Cortex of kidney (tissue), 1 donor: ENCODE measurements around the gene NAPB.
"Not testable (repeated sequence)": the region's sequence is repeated elsewhere in the genome, so short reads cannot be mapped to it uniquely, and the experiment has no call there.

ENCODE experiments used
- DNase-seq: peaks from one replicate; lab custom pipeline; 2025; lab: John Stamatoyannopoulos, UW

Gene NAPB

DNA sequence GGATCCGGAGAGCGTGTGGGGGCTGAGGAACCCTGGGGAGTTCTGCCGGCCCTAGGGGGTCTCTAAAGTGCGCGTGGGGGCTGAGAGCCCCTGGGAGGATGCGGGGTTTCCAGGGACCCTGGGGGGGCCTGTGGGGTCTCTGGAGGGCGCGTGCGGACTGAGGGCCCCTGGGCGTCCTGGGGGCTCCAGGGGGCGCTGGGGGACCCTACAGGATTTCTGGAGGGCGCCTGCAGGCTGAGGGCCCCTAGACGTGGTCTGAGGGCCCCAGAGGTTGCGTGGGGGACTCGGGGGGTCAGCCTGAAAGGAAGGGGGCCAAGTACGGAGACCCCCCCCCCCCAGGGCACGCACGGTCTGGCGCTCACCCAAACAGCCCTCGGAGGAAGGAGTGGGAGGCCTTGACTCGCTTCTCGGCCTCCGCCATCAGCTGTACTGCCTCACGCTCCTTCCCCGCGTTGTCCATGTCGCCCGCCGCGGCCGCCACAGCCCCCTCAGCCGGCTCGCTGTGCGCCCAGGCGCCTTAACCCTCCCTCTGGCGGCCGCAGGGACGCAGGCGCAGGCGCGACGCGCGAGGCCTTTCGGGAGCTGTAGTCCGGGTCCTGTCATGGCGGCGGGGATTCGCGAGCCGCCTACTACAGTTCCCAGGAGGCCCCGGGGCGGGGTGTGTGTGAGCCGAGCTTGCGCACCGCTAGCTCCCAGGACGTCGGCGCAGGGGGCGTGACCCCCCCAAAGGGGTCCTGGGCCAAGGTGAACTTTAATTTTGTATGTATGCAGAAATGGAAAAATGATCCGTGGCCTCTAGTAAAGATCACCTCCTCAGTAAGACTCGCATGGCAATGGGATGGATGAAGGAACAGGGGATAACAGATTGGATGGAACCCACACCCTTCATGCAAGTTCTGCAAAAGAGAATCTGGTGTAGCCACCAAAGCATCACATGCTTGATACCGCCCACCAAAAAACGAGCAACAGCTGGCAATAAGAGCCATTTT lies at the start of gene NAPB:
NAPB (minus strand) TSS at position 546 of the 989 bp plus-strand sequence; CDS start at position 460, 86 bp downstream.
- DNase-seq, result peak; percentile 29

DNA sequence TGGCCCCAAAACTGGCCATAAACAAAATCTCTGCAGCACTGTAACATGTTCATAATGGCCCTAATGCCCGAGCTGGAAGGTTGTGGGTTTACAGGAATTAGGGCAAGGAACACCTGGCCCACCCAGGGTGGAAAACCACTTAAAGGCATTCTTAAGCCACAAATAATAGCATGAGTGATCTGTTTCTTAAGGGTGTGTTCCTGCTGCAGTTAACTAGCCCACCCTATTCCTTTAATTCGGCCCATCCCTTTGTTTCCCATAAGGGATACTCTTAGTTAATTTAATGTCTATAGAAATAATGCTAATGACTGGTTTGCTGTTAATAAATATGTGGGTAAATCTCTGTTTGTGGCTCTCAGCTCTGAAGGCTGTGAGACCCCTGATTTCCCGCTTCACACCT lies 45.7 kb upstream of the NAPB start:
- DNase-seq, result not testable (repeated sequence)

DNA sequence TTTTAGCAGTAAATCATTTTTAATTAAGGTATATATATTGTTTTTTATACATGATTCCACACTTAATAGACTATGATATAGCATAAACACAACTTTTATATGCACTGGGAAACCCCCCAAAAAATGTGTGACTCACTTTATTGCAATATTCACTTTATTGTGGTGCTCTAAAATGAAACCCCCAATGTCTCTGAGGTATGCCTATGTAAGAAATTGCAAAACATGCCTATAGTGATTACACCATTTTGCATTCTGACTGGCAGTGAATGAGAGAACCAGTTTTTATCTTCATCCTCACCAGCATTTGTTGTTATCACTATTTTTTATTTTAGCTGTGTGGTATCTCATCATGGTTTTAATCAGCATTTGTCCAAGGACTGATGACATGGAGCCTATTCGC lies 39.9 kb upstream of the NAPB start:
- no peak for DNase-seq

DNA sequence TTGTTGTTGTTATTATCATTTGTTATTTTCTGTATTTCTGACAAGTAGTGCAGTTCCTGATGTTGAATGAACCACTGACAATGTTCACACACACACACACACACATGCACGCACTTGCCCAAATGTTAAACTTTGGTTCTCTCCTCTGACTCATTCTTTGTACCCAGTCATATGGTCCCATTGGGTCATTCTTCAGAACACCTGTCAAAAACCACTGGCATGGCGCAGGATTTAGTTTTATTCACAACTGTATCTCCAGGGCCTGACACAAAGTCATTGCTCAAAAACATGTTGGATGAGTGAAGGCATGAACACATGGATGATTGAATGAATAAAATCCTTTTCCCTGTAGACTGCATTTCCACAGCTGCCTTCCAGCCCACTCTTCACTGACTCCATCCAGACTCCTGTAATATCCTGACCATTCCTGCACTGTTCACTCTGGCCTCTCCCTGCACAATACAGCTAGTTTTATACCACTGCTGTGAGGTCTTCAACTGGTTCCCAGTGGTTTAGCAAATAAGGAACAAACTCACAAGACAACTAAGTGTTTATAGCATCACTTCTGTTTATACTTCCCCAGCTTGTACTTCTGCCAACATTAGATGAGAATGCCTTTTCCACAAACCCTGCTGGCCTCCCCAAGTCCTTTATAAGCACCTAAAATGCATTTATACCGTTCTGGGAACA lies 38.3 kb upstream of the NAPB start:
- no peak for DNase-seq

DNA sequence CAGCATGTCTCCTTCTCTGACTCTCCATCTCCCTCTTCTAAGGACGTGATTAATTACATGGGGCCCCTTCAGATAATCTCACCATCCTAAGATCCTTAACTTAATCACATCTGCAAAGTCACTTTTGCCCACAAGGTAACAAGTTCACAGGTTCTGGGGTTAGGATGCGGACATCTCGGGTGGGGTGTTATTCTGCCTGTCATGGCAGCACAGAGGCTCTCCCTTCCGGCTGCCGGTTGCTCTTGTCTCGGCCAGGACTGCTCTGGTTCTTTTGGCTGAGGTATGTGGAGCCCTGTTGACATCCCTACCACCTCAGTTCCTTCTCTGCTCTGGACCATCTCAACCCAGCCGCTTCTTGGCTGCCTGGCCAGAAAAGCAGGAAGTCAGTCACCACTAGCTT lies 35.6 kb upstream of the NAPB start:
- no peak for DNase-seq

DNA sequence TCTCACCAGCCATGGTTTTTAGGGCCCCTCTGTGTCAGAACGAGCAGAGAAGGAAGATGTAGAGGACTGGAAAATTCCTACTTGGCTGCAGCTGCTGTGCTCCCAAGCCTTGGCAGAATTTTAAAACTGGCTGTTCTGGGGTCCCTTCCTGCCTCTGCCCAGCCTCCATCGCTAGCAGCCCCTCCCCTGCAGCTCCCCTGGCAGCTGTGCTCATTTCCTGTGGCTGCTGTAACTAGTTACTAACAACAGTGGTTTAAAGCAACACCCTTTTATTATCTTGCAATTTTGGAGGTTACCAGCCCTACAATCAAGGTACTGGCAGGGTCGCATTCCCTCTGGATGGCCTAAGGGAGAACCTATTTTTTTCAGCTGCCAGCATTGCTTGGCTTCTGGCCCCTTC lies 35.1 kb upstream of the NAPB start:
- DNase-seq, result no peak

DNA sequence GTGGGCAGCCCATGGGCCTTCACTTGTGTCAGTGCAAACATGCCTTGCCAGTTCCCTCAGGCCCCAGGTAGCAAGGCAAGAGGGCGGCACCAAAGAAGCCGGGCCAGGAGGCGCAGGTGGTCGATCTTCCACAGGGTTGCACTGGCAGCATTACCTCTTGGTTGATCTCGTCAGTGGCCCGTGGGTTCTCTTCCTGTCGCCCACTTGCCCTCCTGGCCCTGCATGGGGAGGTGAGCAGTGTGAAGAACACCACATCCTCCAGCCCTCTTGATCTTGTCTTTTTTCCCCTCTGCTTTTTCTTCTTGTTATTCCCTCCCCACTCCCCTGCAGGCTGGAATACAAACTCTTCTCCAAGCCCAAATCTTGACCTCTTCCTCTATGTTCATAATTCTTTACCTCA lies 34.4 kb upstream of the NAPB start:
- DNase-seq, result no peak

DNA sequence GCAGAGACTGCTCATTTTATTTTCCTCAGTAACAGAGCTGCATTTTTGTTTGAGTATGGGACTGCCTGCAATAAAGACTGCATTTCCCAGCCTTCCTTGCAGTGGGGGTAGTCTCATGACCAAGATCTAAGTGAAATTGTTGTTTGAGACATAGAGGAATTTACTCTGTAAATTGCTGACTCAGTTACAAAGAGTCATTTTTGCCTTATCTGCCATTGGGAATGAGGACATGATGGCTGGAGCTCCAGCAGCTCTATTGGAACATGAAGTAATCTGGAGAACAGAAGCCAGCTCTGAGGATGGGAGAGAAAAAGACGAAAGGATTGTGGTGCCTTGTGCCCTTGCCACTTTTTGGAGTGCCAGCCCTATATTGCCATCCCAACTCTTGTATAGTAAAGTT lies 33.5 kb upstream of the NAPB start:
- DNase-seq, result no peak

DNA sequence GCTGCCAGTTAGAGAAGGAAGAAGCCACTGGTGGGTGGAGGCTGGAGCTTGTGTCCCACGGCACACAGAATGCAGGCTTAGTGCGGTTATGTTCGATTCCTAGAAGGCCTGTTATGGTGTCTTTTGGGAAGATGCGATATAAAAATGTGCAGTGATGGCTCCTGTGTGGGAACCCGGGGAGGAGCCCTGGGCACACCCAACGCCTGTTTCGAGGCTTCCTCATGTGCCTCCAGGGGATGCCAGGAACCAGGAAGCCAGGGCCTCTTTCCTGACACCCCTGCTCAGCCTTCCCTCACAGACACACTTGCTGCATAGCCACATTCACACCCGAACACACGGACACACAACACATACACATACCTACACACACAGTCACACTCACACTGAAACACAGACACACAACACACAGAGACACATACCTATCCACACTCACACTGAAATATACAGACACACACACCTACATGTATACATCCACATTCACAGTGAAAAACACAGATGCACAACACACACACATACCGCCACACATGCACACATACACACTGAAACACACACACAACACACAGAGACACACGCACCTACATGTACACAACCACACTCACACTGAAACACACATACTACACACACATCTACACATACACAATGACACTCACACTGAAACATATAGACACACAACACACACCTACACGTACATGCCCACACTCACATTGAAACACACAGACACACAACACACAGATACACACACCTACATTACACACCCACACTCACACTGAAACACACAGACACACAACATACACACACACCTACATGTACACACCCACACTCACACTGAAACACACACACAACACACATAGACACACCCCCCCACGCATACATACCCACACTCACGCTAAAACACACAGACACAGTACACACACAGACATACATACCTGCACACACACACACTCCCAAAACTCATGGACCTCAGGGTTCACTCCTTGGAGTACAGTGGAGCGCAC lies 32.6 kb upstream of the NAPB start:
- DNase-seq, result no peak

DNA sequence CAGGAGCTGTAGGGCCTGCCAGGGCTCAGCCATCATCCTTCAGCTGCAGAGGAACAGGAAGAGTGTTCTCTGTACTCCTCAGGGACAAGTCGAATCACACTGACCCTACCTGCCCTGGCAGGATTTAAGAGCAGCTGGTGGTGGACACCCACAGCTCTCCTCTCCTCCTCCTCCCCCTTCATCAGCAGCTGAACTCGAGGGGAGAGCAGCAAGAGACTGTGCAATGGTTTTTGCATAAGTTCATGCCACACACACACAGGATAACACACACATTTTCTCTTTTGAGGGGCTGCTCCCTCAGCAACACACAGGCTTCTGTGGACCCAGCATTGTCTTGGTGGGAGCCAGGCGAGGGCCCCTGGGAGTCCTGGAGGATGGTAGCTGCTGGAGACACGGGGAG lies 31.5 kb upstream of the NAPB start, which contains the start of gene CST11:
CST11 (minus strand) TSS at position 101 of the 400 bp plus-strand sequence; CDS start at position 36, 65 bp downstream.
- no peak for DNase-seq

DNA sequence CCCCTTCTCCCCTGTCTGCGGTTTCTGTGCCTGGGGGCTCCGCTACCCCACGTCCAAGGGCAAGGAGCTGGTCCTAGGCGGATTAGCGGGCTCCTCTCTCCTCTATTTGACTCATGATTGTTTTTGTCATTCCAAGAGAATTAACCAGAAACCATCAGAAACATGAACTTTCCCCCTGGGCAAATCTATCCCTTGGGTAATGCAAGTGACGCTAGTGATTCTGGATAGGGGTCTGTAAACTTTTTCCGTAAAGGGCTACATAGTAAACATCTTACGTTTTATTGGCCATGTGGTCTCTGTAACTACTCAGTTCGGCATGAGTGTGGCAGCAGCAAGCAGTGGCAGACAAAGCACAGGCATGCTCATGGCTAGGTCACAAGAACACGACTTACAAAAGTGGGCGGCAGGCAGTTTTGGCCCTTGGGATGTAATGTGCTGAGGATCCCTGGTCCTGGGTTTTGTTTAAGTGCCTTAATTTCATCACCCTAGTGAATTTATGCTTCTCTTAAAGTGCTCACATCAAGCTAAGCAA lies 30.7 kb upstream of the NAPB start:
- DNase-seq, result no peak

DNA sequence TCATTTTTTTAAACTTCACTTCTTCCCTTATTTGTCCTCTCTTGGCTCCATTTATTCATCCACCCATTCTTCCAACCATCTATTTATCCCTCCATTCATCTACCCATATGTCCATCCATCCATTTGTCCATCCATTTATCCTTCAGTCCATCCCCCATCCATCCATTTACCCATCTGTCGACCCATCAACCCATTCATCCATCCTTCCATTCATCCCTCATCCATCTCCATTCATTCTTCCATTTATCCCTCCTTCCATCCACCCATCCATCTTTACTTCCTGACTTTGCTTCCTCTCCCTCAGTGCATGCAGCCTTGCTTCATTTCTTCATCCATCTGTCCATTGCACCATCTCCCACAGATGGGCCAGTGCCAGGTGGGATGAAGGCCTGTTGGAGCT lies 29.6 kb upstream of the NAPB start:
- no peak for DNase-seq

DNA sequence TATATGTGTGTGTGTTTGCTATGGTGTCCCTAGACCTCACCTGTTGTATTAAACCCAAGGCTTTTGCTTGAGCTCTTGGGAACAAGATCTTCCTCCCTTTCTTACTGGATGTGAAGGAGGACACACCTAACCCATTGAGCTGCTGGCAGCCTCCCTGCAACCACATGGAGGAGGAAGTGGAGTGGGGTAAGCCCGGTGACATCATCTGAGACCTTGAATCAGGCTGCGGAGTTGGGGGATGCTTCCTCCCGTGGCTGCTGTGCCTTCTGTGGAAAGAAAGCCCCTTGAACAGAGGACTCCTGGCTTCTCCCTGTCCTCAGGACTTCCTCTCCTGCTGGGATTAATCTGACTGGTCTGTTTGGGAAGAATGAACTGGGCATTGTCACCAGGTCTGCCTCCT lies 28.1 kb upstream of the NAPB start:
- DNase-seq, result no peak

DNA sequence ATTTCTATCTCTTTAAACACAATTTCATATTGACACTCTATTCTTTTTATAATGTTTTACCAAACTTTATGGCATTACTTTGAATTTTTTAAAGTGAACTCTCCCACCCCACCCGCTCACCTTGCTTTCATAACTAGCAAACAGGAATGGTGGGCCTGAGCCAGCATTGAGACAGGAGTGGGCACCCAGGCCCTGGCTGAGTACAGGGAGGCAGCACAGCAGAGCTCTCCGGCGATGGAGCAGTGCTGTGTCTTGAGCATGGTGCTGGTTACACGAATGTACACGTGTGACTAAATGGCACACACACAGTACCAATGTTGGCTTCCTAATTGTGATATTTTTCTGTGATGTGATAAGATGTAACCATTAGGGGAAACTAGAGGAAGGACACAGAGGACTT lies 26.9 kb upstream of the NAPB start:
- DNase-seq, result no peak

DNA sequence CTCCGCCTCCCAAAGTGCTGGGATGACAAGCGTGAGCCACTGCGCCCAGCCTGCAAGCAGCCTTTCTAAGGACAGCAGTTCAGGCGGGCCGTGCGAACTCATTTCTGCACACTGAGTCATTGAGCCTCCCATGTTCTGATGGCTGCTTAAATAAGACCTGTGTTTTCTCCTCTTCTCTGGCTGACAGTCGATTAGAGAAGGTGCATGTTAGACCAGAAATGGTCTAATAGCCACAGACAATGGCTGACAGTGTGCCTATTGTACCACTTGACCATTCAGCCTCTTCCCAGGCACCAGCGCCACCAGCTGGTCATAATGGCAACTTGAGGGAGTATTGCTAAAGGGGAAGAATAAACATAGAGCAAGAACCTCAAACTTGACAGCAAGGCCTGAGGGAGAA lies 25.2 kb upstream of the NAPB start:
- DNase-seq, result no peak

DNA sequence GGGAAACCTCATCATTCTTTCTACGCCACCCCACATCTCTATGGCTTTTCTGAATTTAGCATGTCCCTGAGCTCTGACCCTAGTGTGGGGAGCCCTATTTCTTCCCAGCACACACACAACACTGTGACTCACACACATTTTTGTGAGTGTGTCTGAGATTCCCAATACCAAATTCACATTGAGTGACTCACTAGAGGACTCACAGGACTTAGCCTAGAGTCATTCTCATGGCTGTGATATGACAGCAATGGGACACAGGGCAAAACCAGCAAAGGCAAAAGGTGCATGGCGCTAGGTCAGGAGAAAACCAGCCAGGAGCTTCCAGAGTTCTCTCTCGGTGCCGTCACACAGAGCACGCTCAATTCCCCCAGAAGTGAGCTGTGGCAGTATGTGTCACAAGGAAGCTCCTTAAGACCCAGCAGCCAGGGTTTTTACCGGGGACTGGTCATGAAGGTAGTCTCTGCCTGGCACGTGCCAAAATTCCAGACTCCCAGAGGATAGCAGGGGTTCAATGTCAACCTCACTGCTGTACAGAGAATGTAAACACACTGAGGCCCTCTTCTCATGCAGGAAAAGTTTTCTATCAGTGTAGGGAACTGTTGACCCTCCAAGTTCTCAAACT lies 24.4 kb upstream of the NAPB start:
- no peak for DNase-seq

DNA sequence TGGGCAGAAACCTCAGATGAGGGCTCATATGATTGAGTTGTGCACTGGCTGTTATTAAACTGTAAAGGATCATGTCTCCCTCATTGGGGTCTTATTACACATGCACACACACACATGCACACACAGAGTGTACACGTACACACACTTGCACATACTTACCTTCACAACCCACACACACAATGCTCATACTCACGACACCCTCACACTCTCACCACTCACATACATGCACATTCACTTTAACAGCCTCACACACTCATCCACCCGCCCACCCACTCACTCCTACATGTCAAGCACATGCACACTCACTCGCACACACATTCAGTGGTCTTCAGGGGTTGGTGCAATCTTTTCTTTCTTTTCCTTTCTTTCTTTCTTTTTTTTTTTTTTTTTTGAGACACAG lies 23.6 kb upstream of the NAPB start:
- DNase-seq, result no peak

DNA sequence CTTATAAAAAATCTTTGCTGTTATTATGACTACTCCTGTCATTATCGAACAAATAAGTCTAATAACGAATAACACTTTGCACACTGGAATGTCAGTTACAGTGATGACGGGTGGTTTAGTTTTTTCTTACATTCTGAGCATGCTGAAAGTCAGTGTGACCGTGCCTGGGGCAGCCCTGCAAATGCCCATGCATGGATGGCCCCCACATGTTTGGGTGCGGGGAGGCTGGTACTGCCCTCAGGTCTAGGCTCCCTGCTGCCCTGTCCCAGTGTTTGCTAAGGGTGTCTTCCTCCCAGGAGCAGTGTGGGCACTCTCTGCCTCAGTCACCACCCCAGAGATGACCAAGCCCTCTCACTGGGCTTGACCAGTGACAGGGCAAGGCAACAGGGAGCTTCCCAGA lies 21.1 kb upstream of the NAPB start:
- DNase-seq, result no peak

DNA sequence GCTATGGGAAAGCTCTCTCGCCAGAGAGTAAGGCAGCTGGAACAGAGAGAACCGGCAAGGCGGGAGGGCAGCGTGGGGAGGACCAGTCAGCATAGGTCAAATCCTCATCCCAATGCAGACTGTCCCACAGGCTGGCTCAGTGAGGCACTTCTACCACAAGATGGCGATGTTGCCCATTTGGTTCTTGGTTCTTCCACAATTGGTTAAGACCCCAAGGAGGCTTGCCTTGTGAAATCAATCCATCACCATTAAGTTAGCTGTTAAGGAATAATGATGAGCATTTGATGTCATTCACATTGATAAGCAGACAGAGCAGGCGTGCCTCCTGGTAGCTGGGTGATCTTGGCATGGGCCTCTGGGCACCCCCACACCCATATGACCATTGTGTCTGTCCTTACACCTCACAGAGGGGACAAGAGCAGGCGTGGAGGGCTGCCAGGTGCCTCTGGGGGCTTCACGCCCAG lies 20.6 kb upstream of the NAPB start:
- no peak for DNase-seq

DNA sequence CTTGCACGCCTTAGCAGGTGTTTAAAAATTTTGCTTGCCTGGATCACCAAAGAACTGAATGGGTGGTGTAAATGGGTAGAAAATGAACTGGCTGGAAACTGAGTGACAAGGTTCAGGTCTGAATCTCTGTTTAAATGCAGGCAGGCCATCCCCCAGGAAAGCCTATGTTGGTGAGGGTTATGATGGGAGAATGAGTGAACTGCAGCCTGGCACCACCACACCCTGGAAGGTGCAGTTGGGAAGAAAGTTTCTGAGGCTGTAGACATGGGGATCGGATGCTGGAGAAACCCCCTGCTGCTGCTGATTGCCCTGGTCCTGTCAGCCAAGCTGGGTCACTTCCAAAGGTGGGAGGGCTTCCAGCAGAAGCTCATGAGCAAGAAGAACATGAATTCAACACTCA lies 18.7 kb upstream of the NAPB start:
- no peak for DNase-seq

DNA sequence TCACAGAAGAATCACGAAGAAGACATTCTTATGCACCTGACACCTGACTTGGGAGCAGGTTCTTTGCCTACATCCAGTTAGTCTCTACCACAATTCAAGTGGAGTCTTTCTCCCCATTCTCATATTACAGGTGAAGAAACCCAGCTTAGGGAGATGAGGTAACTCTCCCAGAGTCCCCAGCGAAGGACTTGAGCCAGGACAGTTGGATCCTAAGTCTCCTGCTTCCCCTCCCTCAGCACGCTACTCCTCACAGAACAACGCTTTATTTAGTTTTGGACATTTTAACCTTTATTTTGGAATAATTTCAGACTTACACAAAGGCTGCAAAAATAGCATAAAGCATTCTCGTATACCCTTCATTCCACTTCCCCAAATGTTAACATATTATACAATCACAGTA lies 17.4 kb upstream of the NAPB start:
- DNase-seq, result no peak
